CD4-positive, alpha-beta T cell treated with Interferon gamma for 1 hour (primary cell): ENCODE results near the gene NAGPA.
"Not testable (repeated sequence)": the region's sequence is repeated elsewhere in the genome, so short reads cannot be mapped to it uniquely, and the experiment has no call there.

Source experiments
- DNase-seq: peaks from one replicate; pipeline ENCODE4 v3.0.0-alpha.2; 2020

The NAGPA gene

GRCh38 chr16:5033256-5034166 lies at the start of gene NAGPA:
Gene NAGPA (minus strand): TSS chr16:5033935. CDS start chr16:5033914, 21 bp downstream.
- DNase-seq = peak; percentile 80

- DNase-seq = not testable (repeated sequence)
Measured at GRCh38 chr16:5080996-5081395, 47.3 kb upstream of the NAGPA start.

- not testable (repeated sequence) for DNase-seq
Measured at GRCh38 chr16:5080461-5080860, 46.7 kb upstream of the NAGPA start.

GRCh38 chr16:5078626-5079025 lies 44.9 kb upstream of the NAGPA start:
- DNase-seq = no peak

GRCh38 chr16:5077304-5077703 lies 43.6 kb upstream of the NAGPA start:
- DNase-seq = no peak

- no peak for DNase-seq
Measured at GRCh38 chr16:5075637-5076036, 41.9 kb upstream of the NAGPA start.

GRCh38 chr16:5073771-5074170 lies 40.0 kb upstream of the NAGPA start:
- DNase-seq = not testable (repeated sequence)

- no peak for DNase-seq
Measured at GRCh38 chr16:5073279-5073629, 39.5 kb upstream of the NAGPA start.

- DNase-seq = no peak
Measured at GRCh38 chr16:5072334-5073278, 38.9 kb upstream of the NAGPA start.

- DNase-seq = peak; percentile 89
Measured at GRCh38 chr16:5071681-5072333, 38.1 kb upstream of the NAGPA start, which contains the start of gene ALG1. Gene ALG1 (plus strand): TSS chr16:5071843. CDS start chr16:5071850, 7 bp downstream.

GRCh38 chr16:5071341-5071680 lies 37.6 kb upstream of the NAGPA start:
- DNase-seq = no peak

- no peak for DNase-seq
Measured at GRCh38 chr16:5070431-5071186, 36.9 kb upstream of the NAGPA start.

GRCh38 chr16:5069854-5070253 lies 36.1 kb upstream of the NAGPA start:
- no peak for DNase-seq

- no peak for DNase-seq
Measured at GRCh38 chr16:5069048-5069447, 35.3 kb upstream of the NAGPA start.

GRCh38 chr16:5066511-5066910 lies 32.8 kb upstream of the NAGPA start:
- DNase-seq = no peak

- DNase-seq = no peak
Measured at GRCh38 chr16:5065813-5066212, 32.1 kb upstream of the NAGPA start, which contains the start of gene C16orf89. Gene C16orf89 (minus strand): TSS chr16:5065956. CDS start chr16:5065908, 48 bp downstream.

- no peak for DNase-seq
Measured at GRCh38 chr16:5065326-5065725, 31.6 kb upstream of the NAGPA start.

- DNase-seq = no peak
Measured at GRCh38 chr16:5064915-5065314, 31.2 kb upstream of the NAGPA start.

- DNase-seq = no peak
Measured at GRCh38 chr16:5062790-5063765, 29.3 kb upstream of the NAGPA start.

- DNase-seq = no peak
Measured at GRCh38 chr16:5062051-5062450, 28.3 kb upstream of the NAGPA start.

- no peak for DNase-seq
Measured at GRCh38 chr16:5060073-5060641, 26.4 kb upstream of the NAGPA start.
